Lower leg skin (tissue), 3 donors: Measurements from ENCODE around the gene PLOD1.

Source experiments
- CTCF ChIP-seq, 3 donors: fragments of 450-650 bp; IDR thresholded peaks; one replicate each; pipeline ENCODE4 v1.5.1; 2016; ENCODE audit warnings: antibody characterized with exemption in 3 of 3, mild to moderate bottlenecking in 3 of 3, moderate library complexity in 2 of 3
- POLR2A ChIP-seq, 2 donors: fragments of 450-650 bp; IDR thresholded peaks; one replicate each; pipeline ENCODE4 v1.6.1; 2016 to 2017; ENCODE audit warnings: antibody characterized with exemption in 2 of 2, mild to moderate bottlenecking in 1 of 2, moderate library complexity in 1 of 2

GRCh38 chr1:11998636-11999035 is 64.1 kb downstream of the PLOD1 start:
- TF ChIP-seq CTCF (IDR thresholded peaks at IDR 0.05) (no peak), POLR2A (IDR thresholded peaks at IDR 0.05) (no peak)
